GM21390 (cell line): ENCODE data around the gene SLC8A1.

Experiments
- ATAC-seq: cut with Tn5 transposase; IDR thresholded peaks from one replicate; pipeline ENCODE4 v1.9.1; 2021; ENCODE audit not compliant: unreplicated experiment

The SLC8A1 gene

DNA sequence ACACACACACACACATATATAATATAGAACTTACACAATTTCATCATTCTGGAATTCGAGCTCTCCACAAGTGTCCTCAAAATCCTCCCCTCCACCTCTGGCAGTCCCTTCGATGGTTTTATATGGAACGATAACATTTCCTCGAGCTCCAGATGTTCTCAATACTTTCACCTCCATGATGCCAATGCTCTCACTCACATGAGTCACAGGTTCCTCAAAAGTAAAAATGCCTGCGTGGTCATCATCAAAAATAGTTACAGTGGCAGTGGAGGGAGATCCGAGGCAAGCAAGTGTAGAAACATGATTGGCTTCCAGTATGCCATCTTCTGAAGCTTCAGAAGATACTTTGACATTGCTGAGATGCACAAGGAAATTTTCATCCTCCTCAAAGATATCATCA, 23.5 kb downstream of the SLC8A1 start:
- ATAC-seq, result no peak

DNA sequence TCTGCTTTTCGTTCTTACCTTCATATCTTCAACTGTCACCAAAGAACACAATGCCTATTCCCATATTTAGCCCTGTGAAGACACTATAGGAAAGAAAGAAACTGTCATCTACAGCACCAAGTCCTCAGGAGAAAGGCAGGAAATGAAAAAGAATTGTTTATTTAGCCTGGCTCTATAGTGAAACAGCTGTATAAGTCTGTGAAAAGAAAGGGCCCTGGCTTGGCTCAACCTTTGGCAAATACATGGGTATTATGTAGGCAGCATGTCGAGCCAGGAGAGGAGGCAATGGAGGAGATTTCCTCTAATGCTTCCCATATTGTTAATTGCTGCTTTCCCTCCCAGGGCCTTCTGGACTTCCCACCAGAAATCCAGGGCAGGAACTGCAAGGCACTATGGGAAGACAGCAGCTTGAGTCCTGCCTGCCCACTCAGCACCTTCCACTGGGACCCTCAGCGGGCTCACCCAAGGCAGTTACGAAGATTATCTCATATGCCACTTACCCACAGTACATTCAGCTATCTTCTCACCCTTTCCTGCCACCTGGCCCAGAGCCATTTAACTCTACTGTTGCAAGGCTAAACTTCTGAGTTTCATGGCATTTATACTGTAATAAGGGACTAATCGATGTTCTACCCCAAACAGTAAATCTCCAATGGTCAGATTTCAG, 30.1 kb downstream of the SLC8A1 start:
- no peak for ATAC-seq

DNA sequence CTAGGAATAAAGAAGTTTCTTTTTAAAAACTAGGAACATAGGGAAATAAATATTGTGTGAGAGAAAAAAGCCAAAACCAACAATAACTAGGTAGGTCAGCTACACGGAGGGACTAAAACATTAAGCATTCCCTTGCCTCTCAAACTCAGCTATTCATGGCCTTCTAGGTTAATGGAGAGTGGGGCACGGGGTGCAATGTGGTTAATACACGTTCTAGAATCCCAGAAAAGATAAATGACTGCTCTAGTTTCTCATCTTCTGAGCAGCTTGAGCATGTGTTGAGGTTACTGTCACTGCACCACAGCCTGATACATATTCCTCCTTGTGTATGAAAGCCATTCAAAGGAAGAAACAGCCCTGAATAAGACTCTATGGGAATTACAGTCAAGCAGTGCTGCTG, 31.4 kb downstream of the SLC8A1 start:
- no peak for ATAC-seq

DNA sequence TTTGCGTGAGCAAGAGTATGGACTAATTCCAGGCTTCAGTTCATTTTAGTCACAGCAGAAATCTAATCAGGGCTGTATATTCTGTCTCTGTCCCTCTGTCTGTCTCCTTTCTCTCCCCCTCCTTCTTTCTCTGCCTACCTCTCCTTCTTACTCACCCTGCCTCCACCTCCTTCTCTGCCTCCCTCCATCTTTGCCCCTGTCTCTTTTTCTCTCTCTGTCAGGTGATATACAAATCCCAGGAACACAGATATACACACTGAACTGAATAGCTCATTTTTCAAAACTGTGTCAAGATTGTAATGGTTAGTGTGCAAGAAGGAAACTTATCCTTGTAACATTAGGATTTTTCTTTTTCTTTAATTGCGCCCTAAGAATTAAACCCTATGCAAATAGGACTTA, 32.5 kb downstream of the SLC8A1 start:
- no peak for ATAC-seq

DNA sequence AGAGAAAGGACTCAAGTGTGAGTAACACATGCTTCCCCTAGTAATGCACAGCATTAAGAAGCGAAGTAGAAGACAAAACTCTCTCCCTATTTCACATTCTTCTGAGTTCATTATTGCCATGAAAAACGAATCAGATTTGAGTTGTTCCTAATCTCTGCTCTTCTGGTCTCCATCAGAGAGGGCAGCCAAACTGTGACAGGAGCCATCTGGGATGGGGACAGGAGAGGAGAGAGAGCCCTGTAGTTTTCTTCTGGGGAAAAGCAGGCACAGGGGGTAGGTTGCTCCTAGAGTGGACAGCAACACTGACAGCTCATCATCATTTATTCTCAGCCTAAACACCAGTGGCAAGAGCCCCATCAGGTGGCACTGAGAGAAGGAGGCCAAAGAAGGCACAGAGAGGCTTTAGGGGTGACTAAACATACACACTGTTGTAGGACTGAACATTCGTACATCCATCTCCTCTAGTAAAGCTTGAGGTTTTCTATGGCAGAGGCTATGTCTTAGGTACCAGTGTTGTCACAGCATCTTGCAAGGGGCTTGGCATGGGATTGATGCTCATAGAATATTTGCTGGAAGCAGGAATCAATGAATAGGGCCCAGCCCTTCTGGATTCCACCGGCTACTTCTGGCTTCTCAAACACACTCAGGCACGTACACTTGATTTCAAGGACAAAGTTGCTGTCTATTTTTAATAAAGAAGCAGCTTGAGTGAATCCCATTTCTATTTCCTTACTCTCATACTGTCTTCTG, 33.1 kb downstream of the SLC8A1 start:
- no peak for ATAC-seq

DNA sequence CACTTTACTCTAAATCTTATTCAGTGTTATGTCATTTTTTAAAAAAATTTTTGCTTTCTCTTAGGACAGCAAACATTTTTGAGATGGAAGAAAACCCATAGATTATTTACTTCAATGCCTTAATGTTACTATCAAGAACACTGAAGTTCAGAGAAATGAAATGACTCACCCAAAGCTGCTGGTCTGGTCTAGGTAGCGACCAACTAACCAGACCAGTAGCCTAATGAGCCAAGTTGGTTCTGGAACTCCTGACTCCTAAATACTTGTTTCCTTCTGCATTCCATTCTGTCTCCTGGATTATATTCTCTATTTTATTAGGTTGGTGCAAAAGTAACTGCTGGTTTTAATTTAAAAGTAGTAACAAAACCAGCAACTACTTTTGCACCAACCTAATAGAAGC, 35.4 kb downstream of the SLC8A1 start:
- no peak for ATAC-seq

DNA sequence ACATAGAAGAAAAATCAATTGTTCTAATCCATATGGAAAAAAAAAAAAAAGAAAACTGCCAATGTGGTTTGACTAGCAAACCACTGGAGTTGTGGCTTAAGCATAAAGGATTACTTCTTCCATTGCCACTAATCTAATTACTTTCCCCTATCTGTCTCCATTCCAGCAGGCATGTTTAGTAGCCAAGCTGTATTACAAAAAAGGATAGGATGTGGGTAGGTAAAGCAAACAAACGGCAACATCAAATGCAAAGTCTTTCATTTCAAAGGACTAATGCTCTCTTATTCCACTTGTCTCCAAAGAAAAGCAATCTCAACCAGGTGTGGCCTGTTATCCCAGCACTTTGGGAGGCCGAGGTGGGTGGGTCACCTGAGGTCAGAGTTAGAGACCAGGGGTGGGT, 36.5 kb downstream of the SLC8A1 start:
- no peak for ATAC-seq

DNA sequence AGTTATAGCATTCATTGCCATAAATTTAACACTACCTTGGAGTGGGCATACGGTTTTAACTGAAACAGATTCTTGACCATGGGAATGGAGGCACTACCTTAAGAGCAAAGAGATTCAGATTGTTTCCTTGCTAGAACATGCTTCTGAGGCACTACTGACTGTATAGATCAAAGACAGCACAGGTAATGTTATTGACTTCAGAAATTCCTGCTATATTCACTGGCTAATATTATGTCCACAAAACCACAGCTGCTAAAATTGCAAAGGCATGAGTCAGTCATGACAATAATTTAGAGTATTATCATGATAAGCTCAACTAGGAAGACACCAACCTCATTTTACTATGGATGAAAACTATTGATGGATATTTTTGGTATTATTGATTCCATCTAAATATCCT, 39.4 kb downstream of the SLC8A1 start:
- ATAC-seq, result no peak

DNA sequence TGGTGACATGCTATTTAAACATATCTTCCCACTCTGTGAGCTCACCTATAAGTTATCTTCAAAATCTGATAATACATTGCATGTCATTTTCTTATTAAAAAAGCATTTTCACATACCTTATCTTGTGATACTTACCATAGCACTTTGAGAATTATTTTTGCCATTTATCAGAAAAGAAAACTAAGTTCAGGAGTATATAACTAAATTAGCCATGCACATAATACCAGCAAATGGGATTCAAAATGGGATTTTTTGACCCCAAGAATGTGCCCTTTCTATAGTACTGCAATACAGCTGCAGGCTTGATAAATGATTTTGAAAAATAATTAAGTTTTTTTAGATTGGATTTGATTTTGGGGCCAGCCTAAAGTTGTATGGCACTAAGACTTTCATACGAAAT, 41.2 kb downstream of the SLC8A1 start:
- no peak for ATAC-seq

DNA sequence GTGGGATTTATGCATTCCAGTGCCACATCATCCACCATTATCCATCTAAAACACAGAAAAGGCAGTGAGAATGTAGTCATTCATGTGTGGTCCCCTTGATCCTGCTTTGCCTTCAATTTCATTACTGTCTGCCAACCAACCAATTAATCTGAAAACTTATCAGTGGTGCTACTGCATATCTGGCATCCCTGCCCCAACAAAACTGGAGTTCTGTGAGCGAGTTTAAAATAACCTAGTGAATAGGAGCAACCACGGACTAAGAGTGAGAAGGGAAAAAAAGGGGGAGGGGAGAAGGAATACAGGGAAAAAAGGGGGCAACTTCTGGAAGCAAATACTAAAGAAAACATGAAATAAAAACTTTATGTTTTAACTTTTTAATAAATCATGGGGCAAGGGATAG, 42.2 kb downstream of the SLC8A1 start:
- no peak for ATAC-seq

DNA sequence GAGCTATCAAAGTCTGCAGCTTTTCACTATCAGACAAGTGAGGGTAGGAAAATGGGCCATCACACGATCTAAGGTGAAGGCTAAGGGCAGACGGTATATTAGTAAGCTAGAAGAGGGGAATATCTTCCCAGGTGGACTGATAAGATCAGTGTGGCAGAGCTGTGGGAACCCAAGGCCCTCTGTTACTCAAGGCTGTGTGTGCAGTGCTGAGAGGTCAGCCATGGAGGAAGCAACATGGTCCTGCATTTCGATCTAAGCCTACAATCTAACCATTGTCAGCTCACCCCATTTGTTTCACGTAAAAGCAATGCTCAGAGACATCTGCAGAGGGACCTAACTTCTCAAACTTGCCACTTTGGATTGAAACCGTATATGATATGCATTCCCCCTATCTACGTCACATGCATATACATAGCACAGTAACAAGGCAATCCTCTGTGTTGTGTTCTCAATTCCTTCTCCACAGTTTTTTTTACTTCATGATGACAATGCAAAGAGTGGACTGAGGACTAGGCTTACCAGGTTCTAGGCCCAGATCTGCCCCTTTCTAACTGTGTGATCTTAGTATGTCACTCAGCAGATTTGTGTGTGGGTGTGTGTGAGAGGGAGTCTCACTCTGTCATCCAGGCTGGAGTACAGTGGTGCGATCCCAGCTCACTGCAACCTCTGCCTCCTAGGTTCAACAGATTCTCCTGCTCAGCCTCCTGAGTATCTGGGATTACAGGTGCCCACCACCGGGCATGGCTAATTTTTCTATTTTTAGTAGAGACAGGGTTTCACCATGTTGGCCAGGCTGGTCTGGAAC, 45.2 kb downstream of the SLC8A1 start:
- ATAC-seq, result no peak

DNA sequence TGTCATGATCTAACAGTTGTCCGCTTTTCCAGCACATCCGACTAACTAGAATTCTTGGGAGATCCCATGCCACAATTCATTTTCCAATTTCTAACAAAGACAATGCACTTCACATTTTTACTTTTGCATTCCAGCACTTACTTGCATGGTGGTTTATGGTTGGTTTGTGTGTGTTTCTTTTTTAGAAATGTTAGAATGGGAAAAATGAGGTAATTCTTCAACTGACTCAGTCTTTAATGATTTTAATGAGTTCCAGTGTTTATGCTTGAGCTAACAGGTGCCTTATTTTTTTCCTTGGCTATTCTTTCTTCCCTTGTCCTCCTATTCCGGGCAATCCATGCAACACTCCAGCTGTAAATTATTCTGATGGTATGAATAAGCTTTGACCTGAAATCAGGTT, 46.4 kb downstream of the SLC8A1 start:
- no peak for ATAC-seq

DNA sequence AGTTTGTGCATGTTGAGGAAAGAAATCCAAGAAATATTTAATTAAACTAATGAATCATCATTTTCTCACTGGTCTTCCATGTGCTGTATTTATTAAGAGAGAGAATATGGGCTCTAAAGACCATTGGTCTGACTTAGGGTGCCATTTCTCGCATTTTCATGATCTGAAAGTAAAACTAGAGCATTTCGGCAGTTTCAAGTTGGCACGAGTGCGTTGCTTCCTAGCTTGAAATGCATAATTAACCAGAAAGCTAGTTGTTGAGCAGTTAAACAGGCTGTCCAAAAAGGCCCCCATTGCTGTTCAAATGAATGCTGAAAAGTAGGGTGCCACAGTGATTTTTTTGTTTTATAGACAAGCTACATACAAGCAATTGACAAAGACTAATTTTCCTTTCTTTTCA, 47.4 kb downstream of the SLC8A1 start:
- peak; percentile 58 for ATAC-seq

DNA sequence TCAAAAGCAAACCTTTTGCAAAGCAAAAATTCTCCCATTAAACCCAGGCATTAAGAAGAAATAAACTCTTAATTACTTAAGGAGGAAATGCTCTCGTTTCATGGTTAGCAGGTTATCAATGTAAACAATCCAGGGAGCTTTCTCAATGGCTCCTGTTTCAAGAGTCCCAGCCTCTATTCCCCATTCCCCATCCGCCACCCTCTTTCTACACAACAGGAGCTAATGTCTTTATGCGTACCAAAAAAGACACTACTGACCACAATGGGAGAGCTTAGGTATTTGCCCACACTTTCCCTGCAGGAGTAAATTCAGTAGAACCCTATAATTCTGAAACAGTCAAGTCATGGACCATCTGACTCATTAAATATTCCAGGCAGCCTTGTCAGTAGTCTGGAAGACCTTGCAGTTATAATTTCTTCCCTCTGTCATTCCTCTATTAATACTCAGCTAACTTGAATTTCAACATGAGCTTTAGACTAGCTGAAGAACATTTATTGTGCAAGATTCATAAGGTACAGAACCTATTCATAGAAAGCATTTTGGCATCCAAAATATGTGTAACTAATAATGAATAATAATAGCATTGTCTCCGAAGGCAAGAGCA, 48.6 kb downstream of the SLC8A1 start:
- ATAC-seq, result no peak

DNA sequence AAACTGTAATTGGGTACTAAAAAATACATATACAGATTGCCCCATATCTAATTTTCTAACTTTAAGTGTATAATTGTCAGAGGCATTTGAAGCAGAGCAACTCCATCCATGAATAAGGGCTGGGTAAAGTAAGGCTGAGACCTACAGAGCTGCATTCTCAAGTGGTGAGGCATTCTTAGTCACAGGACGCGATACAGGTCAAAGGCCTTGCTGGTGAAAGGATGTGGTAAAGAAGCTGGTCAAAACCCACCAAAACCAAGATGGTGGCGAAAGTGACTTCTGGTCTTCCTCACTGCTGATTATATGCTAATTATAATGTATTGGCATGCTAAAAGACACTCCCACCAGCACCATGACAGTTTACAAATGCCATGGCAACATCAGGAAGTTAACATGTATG, 50.0 kb downstream of the SLC8A1 start:
- no peak for ATAC-seq

DNA sequence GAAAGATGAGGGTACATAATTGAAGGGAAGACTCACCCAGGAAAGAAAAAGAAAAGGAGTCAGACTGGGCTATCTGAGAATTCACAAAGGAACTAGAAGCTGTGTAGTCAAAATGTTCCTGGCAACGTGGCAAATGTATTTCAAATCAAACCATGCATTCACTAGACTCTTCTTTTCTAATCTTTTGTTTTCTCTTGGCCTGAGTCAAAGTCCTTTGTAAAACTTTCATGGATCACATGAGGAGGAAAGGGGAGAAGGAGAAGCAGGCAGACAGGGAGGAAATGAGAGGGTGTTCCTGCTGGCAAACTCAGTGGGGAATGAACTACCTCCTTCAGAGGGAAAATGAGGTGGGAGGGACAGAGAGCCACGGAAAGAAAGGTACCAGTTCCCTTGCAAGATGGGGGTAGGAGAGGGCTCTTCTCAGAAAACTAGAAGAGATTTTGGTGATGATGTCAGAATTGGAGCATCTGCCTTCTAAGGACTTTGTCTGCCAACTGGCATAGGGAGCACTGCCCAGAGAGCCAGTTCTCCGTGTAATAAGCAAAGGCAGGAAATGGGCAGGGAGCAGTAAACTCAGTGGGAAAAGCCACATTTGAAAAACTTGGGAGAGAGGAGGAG, 51.4 kb downstream of the SLC8A1 start:
- no peak for ATAC-seq

DNA sequence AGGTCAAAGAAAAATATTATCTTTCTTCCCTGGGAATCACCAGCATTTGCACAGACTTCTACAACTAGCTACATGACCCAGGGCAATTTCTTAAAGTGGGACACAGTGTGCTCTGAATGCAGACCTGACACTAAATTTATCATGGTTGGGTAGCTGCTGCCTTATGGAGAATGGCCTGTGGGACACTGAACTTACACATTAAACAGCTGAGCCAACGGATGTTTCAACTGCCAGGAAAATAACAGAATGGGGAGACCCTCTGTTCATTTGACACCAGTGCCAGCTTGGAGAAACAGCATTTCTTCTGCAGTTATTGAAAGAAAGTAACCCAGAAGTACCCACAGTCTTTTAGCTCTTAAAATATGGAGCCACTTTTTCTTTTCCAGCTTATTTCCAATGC, 54.1 kb downstream of the SLC8A1 start:
- ATAC-seq, result no peak

DNA sequence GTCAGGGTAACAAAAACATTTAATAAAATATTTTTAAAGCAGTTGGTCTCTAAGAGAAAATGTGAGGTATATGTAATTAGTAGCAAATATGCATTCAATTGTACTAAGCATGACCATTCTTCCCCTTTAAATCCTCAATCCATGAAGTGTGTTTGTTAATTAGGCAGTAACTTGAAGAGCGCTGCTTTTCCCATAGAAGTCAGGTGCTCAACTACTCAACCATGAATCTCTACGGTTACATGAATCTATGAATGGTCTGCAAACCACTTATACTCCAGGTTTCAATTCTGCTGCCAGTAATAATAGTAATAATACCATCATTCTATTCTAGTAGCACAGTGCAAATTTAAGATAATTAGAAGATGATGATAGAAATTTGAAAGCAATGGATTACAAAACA, 55.8 kb downstream of the SLC8A1 start:
- no peak for ATAC-seq

DNA sequence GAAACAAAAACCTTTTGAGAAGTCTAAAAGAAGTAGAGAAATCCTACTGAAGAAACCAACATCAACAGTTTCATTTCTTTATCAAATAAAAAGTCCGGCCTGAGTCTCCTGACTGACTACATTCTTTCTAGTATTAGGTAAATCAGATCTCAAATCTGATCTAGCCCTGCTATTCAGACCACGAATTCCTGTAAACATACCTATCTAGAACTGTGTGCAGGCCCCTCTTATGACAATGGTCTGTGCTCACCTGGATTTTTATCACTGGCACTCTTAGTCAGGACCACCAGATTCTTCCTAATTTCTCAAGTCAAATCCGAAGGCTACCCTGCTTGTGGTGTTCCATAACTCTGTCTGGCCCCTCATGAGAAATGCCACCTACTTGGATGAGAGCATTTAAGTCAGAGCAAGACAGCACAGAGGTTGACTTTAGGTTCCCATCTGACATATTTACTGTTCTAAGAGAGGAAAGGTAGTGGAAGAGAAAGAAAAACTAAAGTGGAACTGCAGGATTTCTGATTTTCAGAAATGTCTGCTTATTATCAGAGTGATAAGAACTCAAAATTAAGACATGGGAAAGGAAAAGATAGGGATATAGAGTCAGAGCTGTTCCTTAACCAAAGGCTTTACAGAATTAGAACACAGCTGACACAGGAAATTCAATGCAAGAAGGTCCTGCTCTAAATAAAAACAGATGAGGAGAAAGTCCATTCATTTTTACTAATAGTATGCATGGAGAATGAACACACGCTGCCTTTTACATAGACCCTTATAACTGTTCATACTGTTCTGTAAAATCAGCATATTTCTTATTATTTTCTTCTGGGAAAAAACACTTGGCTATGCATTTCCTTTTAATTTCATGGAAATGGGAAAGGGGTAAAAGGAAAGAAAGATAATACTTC, 56.5 kb downstream of the SLC8A1 start:
- no peak for ATAC-seq

DNA sequence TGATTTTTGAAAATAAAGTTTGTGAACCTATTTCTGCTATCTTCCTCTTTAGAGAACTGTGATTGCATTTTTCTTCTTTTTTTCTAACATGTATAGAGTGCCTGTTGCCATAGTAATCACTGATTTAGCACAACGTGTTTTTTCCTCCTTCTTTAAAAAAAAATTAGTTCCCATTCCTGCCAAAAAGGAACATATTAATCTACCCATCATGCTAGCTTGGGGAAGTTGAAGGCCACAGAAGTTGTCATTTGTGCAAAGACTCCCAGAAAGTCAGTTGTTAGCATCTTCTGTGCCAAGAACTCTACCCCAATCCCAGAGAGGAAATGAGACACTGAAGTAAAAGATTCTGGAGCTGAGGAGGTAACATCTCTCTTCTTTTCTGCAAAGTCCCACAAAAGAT, 57.3 kb downstream of the SLC8A1 start:
- no peak for ATAC-seq
